ENCODE measurements around the gene SYNE2.
"Not testable (repeated sequence)": the region's sequence is repeated elsewhere in the genome, so short reads cannot be mapped to it uniquely, and the experiment has no call there.

Gene SYNE2

DNA sequence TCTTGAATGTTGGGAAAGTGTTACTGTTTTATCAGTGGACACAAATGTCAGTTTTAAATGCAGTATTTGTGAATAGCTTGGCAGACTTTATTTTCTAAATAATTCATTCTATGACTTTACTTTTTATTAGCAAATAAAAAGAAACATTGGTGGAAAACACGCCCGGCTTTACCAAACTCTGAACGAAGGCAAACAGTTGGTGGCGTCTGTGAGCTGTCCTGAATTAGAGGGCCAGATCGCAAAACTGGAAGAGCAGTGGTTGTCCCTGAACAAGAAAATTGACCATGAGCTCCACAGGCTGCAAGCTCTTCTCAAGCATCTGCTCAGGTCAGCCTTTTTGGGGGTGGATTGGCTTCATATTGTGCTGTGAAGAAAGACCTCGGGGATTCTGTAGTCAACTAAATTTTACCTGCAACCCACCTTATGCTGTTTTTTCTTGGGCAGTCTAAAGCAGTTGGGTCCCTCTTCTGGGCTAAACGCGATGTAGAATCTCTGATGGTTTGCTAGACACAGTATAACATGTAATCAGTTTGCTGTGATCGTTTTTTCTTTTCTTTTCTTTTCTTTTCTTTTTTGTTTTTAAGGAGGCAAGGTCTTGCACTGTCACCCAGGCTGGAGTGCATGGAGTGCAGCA lies 285.0 kb downstream of the SYNE2 start:
- no peak for DNase-seq

DNA sequence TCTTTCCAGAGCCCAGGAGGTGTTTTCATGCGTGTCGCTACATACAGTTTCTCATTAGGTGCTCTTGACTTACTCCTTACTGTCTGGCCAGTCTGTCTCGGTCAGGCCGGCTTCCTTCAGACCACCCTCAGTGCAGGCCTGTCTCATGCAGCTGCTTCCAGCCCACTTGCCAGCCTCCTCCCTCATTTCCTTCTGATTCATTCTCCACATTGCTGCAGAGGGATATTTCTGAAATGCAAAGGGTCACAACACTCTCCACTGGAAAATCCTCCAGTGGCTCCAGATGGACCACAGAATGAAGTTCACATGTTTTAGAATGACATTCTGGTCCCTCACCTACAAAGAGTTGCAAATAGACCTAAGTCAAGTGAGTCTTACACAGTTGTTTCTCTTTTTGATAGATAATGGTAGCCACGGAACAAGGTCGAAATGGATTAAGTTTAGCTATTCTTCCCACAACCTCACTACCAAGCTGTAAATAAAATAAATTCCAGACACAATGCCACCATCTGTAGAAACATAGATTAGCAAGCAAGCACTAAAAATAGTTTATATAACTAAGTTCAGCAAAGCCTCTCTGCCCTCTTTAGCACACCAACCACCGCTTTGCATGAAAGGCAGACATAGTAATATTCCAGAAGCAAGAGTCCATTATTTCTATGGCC lies 294.5 kb downstream of the SYNE2 start:
- no peak for DNase-seq

DNA sequence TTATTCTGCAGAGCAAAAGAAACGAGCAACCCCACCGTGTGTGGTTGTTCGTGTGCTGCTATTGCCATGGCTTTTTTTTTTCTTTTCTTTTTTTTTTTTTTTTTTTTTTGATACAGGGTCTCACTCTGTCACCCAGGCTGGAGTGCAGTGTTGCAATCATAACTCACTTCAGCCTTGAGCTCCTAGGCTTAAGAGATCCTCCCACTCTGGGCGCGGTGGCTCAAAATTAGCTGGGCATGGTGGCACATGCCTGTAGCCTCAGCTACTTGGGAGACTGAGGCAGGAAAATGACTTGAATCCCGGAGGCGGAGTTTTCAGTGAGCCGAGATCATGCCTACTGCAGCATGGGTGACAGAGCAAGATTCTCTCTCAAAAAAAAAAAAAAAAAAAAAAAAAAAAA lies 297.1 kb downstream of the SYNE2 start:
- no peak for DNase-seq

DNA sequence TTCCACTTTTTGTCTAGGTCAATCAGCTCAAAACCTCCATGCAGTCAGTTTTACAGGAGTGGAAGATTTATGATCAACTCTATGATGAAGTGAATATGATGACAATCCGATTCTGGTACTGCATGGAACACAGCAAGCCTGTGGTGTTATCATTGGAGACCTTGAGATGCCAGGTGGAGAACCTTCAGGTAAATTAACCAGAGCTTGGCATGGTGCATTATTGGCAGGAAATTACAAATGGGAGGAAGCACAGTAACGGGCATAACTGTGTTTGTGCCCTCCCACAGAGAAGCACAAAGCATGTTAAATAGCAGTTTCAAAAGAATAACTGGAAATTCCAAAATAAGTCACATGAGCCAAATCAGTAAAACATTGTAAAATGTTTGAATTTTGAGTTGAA lies 305.8 kb downstream of the SYNE2 start:
- DNase-seq = no peak

DNA sequence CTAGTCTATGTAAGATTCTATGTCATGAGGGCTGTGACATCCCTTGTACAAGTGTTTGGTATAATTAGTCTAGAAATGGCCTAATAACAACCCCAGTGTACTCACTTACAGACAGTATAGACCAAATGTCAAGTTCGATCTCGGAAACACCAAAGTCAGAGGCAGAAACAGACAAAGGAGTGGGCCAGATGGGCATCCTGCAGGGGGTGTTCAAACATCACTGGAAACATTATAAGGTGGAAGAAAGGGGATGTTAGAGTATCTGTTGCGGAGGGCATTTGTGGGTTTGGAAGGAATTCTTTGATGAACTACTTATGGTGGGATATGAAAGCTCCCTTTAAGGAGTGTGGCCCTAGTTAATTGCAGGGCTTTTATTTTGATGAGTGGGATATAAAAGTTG lies 306.8 kb downstream of the SYNE2 start:
- no peak for DNase-seq

DNA sequence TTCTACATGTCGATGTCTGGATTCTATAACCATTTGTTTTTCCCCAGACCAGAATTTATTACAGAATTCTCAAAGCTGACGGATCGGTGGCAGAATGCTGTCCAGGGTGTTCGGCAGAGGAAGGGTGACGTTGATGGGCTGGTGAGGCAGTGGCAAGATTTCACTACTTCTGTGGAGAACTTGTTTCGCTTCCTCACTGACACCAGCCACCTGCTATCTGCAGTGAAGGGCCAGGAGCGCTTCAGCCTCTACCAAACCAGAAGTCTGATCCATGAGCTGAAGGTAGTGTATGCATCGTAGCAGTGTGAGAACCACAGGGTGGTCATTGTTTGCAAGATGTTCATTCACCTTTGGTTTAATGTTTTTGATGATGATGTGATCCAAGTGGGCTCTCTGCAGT lies 317.4 kb downstream of the SYNE2 start:
- DNase-seq = no peak

DNA sequence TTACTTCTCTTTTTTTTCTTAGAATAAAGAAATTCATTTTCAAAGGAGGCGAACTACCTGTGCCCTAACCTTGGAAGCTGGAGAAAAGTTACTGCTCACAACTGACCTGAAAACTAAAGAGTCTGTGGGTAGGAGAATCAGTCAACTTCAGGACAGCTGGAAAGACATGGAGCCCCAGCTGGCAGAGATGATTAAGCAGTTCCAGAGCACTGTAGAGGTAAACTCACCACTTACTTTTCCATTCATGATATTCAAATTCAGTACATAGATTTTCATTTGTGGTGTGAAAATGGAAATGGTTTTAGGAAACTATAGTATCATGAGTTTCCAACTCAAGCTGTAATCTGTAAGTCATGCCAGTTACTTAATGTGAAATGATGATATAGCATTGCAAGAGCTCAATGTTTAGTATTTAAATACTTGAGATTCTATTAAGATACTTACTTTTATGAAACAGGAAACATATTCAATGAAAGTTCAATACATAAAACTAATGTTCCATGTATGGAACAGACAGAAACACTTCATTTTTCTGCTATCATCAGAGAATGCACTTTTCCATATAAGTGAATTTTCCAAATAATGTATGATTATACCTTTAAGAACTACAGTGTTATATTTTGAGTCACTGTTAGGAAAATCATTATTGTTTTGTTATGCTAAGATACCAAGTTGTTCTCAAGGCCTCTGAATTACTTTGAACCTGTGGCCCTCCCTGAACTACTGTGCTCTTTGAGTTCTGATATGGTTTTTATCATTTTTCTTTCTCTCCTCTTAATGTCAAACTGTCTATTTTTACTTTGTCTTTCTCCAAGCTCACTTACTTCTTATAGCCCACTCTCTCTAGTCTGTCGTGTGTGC lies 322.3 kb downstream of the SYNE2 start:
- DNase-seq = peak; percentile 14

DNA sequence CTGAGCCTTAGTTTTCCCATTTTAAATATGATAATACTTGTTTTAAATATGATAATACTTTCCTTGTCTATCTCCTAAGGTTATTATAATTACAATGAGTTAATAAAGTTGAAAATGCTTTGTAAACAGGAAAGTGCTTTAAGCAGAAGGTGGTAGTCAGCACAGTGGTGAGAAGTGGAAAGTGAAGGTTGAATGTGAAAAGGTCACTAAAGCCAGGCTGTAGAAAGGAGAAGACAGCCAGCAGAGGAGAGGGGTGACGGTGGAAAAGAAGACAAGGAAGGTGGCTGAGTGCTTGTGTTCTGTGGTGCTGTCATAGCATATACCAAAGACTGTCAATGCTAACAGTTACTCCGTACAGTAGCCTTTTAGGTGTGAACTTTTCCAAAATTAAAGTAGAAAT lies 323.5 kb downstream of the SYNE2 start:
- DNase-seq = no peak

DNA sequence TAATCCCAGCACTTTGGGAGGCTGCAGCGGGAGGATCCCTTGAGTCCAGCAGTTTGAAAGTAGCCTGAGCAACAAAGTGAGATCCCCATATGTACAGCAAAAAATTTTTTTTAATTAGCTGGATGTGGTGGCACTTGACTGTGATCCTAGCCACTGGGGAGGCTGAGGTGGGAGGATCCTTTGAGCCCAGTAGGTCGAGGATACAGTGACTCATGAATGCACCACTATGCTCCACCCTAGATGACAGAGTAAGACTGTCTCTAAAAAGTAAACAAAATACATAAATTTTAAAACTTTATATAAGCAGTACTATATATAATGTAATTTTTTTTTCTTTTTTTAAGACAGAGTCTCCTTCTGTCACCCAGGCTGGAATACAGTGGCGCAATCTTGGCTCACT lies 326.0 kb downstream of the SYNE2 start:
- no peak for DNase-seq

DNA sequence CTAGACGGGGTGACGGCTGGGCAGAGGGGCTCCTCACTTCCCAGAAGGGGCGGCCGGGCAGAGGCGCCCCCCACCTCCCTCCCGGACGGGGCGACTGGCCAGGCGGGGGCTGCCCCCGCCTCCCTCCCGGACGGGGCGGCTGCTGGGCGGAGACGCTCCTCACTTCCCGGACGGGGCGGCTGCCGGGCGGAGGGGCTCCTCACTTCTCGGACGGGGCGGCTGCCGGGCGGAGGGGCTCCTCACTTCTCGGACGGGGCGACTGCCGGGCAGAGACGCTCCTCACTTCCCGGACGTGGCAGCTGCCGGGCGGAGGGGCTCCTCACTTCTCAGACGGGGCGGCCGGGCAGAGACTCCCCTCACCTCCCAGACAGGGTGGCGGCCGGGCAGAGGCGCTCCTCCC lies 330.1 kb downstream of the SYNE2 start:
- DNase-seq = not testable (repeated sequence)

DNA sequence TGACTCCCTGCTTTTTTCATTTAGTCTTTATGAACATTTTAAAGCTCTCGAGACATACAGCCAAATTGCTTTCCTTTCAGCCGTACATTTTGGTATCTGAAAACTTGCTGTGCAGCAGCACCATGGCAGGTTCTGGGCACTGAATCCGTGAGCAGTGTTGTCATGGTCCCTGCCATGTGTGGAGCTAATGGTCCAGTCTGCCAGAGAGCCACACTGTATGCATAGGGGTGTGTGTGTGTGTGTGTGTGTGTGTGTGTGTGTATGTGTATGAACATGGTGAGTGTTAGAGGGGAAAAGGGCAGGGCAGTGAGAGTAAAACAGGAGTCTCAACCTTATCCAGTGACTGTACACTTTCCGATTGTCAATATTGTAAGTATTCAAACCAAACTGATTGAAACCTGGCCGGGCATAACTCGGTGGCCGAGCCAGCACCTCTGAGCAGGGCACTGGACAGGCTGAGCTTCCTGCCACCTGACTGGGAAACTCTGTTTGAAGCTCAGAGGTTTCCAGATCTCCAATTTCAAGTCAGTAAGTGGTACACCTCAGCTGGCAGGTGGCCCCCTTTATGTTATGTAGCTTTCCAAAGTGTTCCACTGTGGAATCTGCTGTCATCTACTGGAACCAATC lies 331.4 kb downstream of the SYNE2 start:
- no peak for DNase-seq

DNA sequence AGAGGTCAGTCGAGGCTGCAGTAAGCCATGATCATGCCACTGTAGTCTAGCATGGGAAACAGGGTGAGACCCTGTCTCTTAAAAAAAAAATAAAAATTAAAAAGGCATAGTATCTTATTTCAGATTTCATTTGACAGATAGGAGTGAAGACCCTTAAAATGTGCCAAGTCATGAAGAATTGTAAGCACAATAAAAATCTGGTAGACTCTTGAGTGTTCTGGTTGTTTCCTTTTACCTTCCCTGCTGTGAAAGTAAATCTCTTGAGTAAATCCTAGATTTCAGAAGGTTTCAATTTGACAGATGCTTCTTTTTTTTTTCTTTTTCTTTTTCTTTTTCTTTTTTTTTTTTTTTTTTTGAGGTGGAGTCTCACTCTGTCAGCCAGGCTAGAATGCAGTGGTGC lies 332.4 kb downstream of the SYNE2 start:
- DNase-seq = peak; percentile 38

DNA sequence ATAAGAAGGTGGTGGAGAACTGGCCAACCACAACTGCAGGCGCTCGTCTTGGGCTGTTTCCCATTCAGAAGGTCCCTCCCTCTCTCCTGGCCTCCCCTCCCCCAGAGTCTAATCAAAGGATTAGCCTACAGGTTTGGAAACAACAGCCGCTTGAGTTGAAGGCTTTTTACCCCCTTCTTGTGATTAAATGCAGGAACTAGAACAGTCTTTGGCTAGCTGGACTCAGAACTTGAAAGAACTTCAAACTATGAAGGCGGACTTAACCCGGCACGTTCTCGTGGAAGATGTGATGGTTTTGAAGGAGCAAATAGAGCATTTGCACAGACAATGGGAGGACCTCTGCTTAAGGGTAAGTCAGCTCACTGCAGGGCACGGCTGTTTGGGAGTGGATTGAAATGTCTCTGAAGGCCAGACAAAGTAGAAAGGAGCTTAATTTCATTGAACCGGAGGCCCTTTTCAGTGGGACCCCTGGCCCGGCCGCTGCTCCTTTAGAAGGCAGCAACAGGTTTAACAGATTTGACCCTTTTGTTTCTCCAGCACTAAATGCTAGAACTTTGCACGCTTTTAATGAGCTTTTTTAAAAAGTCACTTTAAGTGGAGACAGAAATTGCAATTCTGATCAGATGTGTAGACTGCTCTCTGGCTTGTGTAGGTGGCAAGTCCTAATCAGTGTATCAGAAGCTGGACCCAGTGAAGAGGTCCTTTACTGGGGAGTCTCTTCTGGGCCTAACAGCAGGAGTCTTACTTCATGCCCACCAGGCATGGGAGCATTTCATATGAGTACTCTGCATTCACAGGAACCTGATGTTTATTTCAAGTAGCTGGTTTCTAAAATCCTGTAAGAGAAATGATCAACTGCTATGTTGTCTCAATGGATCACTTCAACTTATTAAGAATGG lies 333.7 kb downstream of the SYNE2 start:
- no peak for DNase-seq

DNA sequence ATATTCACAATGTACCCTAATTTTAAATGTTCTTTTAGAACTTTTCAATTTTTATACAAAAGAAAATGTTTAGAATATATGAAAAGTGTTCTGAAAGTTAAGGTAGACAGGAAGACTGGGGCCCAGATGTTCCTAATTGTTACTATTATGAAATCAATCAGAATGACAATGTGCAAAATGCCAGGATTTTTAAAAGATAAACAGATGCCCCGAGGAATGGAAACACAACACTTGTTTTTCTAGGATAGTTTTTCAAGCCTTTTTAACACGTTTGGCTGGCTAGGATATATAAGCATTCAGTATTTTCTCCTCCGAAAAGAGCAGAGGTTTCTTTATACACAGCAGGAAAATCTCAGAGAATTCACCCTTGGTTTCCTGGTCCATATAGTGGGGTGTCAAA lies 334.5 kb downstream of the SYNE2 start:
- DNase-seq = no peak

DNA sequence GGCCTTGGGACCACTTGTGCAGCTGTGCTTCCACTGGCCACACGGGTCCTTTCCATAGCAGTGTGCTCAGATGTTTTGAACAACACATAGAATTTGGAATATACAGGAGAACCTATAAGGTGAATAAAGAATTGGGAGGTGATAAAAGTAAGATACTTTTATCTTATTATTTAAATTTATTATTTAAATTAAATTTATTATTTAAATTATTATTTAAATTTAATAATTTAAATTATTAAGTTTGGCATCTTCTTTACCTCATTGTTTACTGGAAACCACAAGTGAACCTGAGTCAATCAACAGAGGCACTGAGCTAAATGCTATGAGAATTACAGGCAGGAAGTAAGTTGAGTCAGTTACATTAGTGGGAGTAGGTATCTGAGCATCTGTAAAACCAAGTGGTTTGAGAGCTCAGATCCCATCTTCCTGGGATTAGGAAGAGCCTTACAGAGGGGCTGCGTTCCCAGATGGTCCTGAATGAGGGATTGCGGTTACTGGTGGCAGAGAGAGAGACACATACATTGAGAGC lies 338.2 kb downstream of the SYNE2 start:
- no peak for DNase-seq

DNA sequence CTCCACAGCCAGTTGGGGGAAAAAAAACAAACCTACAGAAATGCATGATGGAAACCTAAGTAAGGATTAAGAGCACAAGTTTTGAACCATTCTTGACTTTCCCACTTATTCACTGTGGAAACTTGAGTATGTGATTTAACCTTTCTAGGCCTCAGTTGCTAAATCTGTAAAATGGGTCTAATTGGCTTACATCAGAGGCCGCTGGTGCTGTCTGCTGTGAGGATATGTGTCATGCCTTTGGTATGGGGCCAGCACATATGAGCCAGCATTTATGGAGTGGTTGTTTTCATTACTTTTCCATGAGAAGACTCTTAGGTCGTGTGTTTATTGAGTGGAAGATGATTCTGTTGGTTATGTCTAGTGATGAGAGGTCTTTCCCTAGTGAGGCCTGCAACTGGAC lies 339.0 kb downstream of the SYNE2 start:
- DNase-seq = no peak

DNA sequence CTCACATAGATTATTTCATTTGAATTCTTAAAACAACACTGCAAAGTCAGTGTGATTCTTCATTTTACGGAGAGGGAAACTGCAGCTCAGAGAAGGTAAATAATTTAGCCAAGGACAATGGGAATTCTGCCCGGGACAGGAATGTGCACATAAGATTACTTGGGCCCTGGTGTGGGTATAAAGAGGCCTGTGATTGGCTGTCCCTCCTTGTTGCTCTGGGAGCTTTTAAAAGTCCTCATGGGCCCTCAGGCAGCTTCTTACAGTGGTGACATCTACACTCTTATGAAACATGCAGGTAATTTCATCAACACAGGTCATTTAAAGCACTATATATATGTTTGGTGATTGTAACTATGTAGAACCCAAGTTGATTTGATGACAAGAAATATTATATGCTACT lies 341.0 kb downstream of the SYNE2 start:
- no peak for DNase-seq

DNA sequence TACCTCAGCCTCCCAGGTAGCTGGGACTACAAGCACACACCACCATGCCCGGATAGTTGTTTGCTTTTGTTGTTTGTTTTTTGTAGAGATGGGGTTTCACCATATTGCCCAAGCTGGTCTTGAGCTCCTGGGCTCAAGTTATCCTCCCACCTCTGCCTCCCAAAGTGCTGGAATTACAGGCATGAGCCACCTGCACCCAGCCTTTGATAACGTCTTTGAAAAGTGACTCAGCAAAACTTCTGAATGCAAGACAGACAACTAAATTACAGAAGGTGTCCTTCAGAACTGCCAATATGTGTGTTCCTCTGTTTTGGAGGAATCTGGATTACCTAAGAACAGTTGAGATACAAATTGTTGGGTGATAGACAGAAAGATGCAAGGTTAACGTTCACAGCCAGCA lies 341.6 kb downstream of the SYNE2 start:
- DNase-seq = no peak

DNA sequence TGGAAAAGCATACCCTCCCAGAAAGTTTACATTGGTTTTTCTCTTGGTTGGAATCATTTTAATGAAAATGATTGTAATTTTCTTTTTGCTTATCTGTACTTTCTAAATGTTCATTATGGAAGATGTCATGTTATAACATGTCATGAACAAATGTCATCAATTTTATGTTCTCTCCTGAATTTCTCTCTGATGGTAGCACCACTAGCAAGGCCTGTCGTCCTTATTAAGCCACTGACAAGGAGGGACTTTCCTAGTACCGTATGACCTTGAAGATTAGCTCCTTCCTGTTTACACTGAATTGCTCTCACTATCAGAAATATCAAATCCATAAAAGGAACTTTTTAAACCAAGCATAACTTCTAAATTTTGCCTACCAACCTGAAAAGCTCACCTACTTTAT lies 342.4 kb downstream of the SYNE2 start:
- peak; percentile 28 for DNase-seq

DNA sequence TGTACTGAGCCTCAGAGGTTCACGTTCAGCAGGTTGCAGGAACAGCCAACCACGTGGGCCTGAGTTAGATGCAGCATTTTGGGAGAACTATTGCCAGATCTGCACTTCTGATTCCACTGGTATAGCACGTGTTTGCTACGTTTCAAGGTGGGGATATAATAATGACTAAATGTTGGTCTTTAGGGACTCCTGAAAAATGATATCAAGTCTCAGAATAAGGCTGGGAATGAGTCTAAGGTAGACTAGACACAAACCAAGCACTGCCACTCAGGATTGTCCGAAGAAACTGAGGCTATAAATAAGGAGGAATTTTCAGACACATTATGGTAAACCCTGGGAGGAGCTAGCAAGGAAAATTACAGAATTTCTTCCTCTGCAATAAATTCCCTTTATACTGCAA lies 343.3 kb downstream of the SYNE2 start:
- DNase-seq = no peak

DNA sequence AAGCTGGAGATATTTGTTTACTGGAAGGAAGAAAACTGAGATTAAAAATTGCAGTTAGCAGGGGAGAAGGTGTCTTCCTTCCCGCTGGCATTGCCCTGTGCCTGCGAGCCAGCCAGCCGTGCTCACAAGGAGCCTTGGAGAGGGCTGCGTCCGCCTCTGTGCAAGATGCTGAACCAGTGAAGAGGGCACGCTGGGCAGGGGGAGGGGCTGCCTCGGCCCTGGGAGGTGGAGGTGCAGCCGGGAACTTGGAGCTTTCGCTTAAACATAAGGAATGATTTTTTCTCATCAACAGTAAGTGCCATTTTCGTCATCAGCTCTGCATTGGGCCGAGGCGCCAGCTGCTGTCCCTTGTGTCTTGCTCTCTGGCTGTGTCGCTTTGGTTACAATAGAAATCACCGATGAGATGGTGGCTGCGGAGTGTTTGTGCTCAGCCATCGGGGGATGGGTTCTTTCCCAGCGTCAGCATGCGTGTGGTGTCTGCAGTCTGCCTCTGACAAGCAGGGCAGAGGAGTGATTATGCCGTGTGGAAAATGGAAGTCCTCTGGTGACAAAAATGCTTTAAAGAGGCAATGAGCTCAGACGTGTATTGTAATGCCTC lies 344.1 kb downstream of the SYNE2 start:
- no peak for DNase-seq

DNA sequence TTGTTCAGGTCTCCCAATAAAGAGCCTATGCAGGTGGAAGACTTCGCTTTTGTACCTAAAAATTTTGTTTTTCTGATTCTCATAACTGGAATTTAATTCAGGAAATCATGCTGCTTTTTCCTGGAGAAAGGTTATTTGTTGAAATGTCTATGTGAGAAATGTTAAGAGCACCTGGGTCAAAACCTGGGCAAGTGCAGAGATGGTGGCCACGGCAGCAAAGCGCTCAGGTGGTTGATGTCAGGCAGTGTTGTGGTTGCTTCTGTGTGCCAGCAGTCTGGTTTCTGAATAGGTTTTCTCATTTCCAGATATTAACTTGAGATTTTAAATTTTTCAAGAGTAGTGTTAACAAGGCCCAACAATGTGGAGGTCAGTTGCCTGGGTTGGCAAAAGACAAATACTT lies 345.2 kb downstream of the SYNE2 start:
- no peak for DNase-seq

Data from activated CD4-positive, alpha-beta T cell treated with anti-CD3 and anti-CD28 coated beads, Interleukin-2, Interleukin-6, amounts not matched to agents 100 ng/mL and 50 ng/mL, durations not matched to agents 16 hours and 8 hours (primary cell).